ENCODE data around the gene DEFB129.
A peak's percentile ranks its signal among the peaks of the same experiment; 100 is the strongest.
"Not testable (repeated sequence)": the region's sequence is repeated elsewhere in the genome, so short reads cannot be mapped to it uniquely, and the experiment has no call there.

The DEFB129 gene

GRCh38 chr20:252801-253200 is 25.7 kb downstream of the DEFB129 start:
- DNase-seq = no peak

GRCh38 chr20:253447-253846 is 26.4 kb downstream of the DEFB129 start:
- DNase-seq = not testable (repeated sequence)

- no peak for DNase-seq
Measured at GRCh38 chr20:257419-257818, 30.4 kb downstream of the DEFB129 start, which contains the start of gene DEFB132. DEFB132 (plus strand) TSS chr20:257724; CDS start chr20:257779, 55 bp downstream.

- no peak for DNase-seq
Measured at GRCh38 chr20:258269-258858, 31.3 kb downstream of the DEFB129 start.

- DNase-seq = peak in 1 of 51 donors; percentile 1
Measured at GRCh38 chr20:258963-259362, 31.9 kb downstream of the DEFB129 start.

- no peak for DNase-seq
Measured at GRCh38 chr20:259981-260380, 32.9 kb downstream of the DEFB129 start.

GRCh38 chr20:263701-264100 is 36.6 kb downstream of the DEFB129 start:
- DNase-seq = no peak

- peak; percentile 5 to 86 (median 68) for DNase-seq
Measured at GRCh38 chr20:266596-267562, 39.8 kb downstream of the DEFB129 start.

GRCh38 chr20:270517-270916 is 43.5 kb downstream of the DEFB129 start:
- DNase-seq = no peak

GRCh38 chr20:271069-271468 is 44.0 kb downstream of the DEFB129 start:
- DNase-seq = no peak

- no peak for DNase-seq
Measured at GRCh38 chr20:271528-271927, 44.5 kb downstream of the DEFB129 start.

- no peak for DNase-seq
Measured at GRCh38 chr20:272718-273117, 45.7 kb downstream of the DEFB129 start.

GRCh38 chr20:273884-274283 is 46.8 kb downstream of the DEFB129 start:
- no peak for DNase-seq

GRCh38 chr20:275791-276190 is 48.7 kb downstream of the DEFB129 start:
- no peak for DNase-seq

- DNase-seq = no peak
Measured at GRCh38 chr20:276620-277495, 49.8 kb downstream of the DEFB129 start.

GRCh38 chr20:277496-277781 is 50.4 kb downstream of the DEFB129 start:
- DNase-seq = no peak

GRCh38 chr20:278181-278580 is 51.1 kb downstream of the DEFB129 start:
- DNase-seq = no peak

- peak in 1 of 51 donors; percentile 51 for DNase-seq
Measured at GRCh38 chr20:278607-279571, 51.8 kb downstream of the DEFB129 start.
